GOT3 (cell line): ENCODE data around the gene PIP4P1.
A peak's percentile ranks its signal among the peaks of the same experiment; 100 is the strongest.
"Not testable (repeated sequence)": the region's sequence is repeated elsewhere in the genome, so short reads cannot be mapped to it uniquely, and the experiment has no call there.

Source experiments
- DNase-seq: peaks from one replicate; lab custom pipeline; 2025; ENCODE audit warnings: mixed read lengths; lab: John Stamatoyannopoulos, UW

PIP4P1 gene

DNA sequence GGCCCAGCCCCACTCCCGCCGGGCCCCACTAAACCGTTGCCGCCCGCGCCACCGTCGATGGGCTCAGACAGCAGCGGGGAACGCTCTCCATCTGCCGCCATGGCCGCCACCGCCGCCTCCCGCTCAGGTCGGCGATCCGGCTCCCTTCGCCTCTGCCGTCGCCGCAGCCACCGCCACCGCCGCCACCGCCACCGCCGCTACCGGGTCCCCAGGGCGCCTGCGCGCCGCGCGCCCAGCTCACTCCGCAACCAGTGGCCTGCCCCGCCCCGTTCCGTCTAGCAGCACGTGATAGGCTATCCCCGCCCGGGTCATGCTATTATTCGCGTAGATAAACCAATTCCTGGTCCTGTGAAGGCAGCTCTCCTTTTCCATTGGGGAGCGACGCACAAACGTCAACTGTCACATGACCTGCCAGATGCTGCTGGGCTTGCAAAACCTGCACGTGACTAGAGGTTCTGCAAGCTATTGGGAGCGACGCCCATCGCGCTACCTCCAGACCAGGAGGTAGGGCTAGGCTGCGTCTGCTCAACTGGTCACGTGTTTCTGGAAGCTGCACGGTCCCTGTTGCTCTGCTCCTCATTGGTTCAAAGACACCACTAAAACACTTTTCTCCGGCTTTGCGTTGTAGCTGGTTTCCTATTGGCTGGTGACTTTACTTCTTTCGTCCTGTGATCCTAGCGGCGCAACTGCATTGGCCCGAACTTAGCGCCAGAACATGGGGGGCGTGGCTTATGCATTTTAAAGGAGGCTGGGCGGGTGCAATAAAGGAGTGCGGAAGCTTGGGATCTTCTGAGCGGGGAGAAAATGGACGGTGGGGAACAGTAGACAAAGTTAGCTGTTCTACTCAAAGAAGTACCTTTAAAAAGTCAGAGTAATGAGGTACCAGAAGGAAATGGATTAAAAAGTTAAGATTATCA is at the start of gene PIP4P1:
Gene PIP4P1 (minus strand): TSS at position 210 of the 917 bp plus-strand sequence. CDS start 109 bp downstream, at position 101.
- peak; percentile 83 for DNase-seq

DNA sequence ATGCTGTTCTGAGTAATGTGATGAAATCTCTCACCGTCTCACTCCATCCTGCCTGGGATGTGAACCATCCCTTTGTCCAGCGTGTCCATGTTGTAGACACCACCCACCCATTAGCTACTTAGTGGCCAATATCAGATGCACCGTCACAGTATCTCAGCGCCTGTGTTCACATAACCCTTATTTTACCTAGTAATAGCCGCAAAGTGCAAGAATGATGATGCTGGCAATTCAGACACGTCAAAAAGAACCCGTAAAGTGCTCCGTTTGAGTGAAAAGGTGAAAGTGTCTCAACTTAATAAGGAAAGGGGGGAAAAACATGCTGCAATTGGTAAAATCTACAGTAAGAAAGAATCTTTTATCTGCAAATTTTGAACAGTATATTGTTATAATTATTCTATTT is 47.1 kb upstream of the PIP4P1 start:
- no peak for DNase-seq

DNA sequence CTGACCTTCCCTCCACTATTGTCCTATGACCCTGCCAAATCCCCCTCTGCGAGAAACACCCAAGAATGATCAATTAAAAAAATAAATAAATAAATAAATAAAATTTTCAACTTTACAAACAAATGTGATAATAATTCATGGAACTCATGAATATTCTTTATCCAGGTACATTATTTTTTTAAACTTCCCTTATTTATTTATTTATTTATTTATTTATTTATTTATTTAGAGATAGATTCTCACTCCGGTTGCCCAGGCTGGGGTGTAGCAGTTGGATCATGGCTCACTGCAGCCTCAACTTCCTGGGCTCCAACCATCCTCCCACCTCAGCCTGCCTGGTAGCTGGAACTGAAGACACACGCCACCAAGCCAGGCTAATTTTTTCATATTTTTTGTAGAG is 46.3 kb upstream of the PIP4P1 start:
- DNase-seq: not testable (repeated sequence)

DNA sequence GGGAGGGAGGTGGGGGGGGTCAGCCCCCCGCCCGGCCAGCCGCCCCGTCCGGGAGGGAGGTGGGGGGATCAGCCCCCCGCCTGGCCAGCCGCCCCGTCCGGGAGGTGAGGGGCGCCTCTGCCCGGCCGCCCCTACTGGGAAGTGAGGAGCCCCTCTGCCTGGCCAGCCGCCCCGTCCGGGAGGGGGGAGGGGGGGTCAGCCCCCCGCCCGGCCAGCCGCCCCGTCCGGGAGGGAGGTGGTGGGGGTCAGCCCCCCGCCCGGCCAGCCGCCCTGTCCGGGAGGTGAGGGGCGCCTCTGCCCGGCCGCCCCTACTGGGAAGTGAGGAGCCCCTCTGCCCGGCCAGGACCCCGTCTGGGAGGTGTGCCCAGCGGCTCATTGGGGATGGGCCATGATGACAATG is 45.5 kb upstream of the PIP4P1 start:
- DNase-seq: not testable (repeated sequence)

DNA sequence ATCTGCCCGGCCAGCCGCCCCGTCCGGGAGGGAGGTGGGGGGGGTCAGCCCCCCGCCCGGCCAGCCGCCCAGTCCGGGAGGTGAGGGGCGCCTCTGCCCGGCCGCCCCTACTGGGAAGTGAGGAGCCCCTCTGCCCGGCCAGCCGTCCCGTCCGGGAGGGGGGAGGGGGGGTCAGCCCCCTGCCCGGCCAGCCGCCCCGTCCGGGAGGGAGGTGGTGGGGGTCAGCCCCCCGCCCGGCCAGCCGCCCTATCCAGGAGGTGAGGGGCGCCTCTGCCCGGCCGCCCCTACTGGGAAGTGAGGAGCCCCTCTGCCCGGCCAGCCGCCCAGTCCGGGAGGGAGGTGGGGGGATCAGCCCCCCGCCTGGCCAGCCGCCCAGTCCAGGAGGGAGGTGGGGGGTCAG is 45.0 kb upstream of the PIP4P1 start:
- not testable (repeated sequence) for DNase-seq

DNA sequence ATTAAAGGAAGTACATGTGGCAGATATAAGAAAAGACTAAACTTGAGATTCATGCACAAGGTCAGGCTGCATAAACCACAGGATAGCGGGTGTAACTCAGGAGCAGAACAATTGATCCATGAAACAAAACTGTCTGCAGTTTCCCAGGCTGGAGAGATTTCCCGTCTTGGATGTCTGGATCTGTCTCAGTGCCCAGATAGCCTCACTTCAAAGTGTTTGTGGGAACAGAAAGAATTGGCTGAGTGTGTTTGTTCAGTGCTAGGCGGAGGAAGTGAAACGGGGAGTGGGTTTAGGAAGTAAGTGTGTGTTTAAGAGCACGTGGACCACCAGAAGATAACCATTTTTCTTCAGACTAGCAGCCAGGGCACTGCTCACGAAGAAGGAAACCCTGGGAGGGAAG is 42.7 kb upstream of the PIP4P1 start:
- DNase-seq: no peak

DNA sequence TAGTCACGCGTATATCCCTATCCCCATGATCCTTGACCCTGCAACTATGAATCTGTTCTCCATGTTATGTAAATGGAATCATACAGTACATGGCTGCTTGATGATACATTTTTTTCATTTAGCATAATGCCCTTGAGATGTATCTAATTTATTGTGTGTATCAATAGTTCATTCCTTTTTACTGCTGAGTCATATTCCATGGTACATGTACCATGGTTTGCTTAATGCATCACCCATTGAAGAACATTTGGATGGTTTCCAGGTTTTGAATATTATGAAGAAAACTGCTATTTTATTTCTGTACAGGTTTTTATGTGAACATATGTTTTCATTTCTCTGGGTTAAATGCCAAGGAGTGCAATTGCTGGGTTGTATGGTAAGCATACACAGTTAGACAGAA is 40.1 kb upstream of the PIP4P1 start:
- DNase-seq: no peak

DNA sequence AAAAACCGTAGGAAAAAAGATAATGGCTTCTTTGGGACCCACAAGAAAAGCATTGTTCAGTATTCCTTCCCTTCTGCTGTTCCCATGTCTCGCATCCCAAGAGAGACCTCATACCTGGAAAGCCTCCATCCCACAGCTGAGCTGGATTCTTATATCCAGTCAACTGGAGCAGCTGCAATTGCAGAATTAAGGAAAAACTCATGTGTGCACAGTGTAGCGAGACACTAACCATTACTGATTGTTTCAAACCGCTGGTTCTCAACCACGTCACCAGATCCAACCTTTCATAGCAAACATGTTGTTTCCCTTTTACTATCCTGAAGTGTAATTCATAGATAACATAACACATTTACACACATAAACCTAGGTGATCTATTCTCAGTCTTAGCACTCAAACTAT is 38.6 kb upstream of the PIP4P1 start:
- DNase-seq: no peak

DNA sequence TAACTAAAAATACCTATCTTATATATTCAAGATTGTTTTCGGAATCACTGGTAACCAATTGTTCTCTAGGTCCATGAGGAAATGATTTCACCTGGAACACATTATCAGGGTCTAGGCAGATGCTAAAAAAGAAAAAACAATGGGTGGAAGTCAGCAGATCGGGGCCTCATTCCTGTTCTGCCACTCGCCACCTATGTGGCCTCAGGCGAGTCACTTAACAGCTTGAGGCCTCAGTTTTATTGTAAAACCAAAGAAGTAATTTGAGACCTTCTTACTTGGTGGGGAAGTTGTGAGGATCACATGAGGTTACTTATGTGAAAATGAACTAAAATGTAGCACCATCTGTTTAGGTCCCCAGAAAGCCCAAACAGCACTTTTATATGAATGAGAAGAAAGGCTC is 37.9 kb upstream of the PIP4P1 start:
- no peak for DNase-seq

DNA sequence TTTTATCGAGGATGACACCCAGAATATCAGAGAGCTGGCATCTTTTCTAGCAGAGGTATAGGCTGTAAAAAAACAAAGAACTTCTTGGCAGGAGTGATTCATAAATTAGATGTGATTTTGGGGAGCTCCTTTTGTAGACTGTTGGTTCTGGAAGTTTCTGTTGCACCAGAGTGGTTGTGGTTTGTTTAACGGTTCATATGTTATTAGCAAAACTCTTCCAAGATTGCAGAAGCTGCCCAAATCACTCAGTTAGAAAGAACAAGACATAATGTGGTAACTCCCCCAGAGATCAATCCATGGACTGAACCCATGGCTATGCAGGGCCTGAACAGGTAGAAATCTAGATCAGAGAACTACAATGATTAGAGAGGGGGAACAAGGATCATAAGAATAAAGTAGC is 37.4 kb upstream of the PIP4P1 start:
- no peak for DNase-seq

DNA sequence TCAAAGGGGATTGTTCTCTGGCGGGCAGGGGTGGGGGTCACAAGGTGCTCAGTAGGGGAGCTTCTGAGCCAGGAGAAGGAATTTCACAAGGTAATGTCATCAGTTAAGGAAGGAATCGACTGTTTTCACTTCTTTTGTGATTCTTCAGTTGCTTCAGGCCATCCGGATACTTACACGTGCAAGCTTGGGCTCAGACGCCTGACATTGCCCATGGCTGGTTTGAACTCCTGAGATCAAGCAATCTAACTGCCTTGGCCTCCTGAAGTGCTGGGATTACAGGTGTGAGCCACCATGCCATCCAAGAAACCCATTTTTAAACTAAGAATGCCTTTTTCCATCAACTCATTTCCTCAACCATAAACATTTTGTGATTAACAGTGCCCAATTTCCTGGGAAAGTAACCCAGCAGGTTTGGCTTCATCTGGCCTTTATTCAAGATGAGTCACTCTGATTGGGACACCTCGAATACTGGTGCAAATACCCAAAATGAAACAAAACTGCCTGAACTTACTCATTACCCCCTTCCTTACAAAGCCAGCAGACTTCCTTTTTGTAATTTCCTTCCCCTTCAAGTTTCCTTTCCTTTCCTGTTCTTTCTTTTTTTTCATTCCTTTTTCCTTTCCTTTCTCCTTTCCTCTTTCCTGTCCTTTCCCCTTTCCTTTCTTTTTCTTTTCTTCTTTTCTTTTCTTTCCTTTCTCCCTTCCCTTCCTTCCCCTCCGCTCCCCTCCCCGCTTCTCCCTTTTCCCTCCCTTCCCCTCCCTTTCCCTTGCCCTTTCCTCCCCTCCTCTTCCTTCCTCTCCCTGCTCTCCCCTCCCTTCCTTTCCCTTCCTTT is 33.9 kb upstream of the PIP4P1 start:
- DNase-seq: no peak

DNA sequence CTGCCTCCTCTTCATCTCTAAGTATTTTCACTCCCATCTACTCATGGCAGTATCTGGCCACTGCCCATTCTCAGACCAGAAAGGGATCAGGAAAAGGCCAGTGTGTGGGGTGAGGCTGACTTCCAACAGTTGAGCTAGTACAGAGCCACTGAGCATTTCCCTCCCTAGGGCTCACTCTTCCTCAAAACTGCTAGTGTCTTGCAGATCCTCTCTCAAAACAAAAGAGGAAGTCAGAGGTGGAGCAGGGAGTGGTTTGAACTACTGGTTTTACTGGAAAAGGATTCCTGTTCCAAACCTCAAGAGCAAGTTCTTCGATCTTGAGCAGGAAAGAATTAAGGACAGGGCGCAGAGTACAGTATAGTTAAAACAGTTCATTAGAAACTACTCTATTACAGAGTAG is 32.4 kb upstream of the PIP4P1 start:
- DNase-seq: no peak

DNA sequence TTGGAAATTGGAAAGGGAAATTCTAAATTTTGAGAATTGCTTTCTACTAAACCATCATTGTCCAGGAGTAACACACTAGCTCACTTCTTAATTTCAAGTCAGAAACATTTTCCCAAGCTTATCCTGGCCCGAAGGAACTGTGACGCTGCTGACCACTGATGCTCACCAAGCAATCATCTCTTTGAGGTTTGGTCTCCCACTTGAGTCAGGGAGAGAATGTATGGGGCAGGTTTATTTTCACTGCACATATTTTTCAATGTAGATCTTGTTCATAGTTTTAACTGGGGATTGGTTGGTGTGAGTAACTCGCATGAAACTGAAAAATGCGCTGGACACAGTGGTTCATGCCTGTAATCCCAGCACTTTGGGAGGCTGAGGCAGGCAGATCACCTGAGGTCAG is 31.3 kb upstream of the PIP4P1 start:
- DNase-seq: no peak

DNA sequence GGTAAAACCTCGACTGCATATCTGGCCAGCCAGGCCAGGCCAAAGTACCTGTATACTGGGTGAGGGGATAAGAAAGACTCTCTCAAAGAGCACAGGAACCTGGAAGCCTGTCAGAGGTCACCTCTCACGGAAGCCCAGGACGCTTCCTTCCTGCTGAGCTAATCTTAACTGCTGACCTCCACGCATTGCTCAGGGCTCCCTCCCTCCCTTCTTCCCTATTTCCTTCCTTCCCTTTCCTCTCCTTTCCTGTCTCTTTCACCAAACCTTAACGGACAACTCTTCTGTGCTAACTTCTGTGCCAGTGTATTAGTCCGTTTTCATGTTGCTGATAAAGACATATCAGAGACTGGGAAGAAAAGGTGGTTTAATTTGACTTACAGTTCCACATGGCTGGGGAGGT is 29.3 kb upstream of the PIP4P1 start:
- no peak for DNase-seq

DNA sequence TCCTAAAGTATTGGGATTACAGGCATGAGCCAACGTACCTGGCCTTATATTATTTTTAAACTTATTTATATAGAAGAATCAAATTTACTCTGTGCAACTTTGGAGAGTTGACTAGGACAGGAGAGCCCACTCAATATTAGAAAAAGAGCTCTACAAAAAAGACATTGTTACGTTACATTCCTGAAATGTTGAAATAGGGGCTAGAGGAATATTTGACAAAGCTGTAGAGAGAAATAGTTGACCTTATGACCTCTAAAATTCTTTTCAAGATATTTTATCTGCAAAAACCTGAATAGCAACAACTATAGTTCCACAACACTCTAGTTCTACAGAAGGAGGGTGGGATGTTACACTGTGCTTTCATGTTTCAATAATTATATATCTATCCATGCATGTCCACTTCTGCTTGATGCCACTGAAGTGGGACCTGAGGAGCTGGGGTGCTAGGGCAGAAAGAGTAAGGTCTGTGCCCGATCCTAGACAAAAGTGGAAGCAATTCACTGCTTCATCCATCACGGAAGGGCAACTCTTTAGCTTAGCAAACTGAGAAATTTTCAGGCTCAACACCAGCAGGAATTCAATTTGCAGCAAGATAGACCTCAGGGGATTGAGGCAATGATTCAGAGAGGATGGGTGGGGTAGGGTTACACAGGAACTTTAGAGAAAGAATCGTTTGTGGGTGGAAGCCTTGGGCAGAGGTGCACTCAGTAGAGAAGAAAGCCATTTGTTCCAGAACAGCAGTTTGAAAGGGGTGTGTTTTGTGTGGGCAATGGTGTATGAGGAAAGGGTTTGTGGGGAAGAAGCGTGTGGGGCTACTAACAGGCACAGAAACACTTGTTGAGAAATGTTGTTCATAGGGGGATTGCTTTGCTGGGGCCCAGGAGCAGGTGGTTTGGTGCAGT is 28.1 kb upstream of the PIP4P1 start:
- no peak for DNase-seq

DNA sequence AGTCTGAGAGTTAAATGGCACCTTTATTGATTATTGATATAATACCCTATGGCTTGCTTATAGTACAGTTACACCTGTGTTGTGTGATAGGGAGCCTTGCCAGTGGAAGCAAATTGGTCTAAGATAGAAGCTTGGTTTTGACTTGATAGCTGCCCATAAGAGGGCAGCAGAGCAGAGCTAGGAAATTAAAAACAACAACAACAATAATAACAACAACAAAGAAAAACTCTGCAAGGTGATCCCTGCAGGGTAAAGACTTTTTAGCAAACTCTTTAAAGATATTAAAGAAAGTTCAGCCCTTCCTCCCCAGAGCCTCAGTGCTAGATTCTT is 26.1 kb upstream of the PIP4P1 start:
- no peak for DNase-seq

DNA sequence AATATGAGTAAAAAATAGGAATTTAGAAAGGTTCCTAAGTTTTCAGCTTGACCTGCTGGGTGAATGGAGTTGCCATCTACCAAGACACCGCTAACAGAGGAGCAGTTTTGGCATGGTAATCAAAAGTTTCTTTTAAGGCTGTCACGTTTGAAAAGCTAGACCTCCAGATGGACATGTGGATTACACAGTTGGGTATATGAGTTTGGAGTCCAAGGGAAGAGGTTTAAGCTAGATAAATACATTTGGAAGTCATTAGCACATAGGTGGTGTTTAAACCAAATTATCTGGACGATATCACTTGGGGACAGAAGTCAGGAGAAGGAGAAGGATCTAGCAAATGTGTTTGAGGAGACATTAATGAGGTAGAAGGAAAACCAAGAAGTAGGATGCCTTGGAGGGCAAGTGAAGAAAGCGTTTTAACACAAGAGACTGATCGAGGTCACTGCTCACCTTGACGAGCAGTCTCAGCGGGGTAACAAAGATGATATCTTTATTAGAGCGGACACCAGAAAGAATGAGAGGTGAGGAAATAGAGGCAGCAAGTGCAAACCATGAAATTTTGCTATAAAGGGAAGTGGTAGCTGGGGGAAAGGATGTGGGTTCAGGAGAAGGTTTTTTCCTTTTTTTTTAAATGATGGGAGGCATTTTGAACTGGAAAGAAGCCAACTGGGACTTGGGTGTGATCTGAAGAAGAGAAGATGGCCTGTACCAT is 25.6 kb upstream of the PIP4P1 start:
- DNase-seq: no peak

DNA sequence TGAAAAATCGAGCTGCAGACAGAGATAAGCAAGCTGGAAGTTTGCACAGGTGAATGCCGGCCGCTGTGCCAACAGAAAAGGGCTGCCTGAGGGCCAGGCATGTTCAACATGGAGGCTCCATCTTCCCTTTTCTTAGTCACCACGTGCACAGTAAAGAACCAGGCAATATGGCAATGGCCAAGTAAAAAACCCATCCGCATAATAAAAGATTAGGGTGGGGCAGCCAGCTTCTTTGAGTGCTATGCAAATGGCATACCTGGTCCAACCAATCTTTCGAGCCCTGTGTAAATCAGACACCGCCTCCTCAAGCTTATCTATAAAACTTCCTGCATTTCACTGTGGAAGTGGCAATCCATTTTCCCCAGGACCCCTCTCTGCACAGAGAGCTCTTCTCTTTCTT is 24.7 kb upstream of the PIP4P1 start:
- no peak for DNase-seq

DNA sequence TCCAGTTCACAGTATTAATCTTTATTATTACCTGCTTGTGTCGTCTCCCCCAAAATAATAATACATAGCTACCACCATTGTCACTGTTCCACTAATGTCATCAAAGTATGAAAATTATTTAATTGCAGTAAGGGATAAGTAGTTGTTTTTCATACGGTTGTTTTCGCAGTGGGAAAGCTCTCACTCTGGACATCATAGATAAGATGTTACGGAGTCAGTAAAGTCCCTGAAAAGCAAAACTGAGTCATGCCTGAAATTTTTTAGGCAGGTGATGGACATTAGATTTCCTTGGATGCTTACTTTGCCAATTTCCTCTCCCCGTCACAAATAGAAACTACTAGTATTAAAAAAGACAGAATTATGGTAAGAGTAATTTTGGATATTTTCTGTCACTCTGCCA is 21.1 kb upstream of the PIP4P1 start:
- DNase-seq: no peak

DNA sequence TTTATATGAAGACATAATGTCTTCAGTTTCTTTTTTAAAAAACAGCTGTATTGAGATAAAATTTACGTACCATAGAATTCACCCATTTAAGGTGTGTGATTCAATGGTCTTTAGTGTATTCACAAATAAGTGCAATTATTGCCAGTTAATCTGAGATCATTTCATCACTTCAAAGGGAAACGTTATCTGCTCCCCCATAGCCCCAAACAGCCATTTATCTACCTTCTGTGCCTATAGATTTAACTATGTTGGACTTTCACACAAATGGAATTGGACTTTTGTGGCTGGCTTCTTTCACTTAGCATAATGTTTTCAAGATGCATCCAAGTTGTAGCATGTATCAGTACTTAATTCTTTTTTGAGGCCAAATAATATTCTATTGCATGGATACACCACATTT is 17.7 kb upstream of the PIP4P1 start:
- DNase-seq: no peak

DNA sequence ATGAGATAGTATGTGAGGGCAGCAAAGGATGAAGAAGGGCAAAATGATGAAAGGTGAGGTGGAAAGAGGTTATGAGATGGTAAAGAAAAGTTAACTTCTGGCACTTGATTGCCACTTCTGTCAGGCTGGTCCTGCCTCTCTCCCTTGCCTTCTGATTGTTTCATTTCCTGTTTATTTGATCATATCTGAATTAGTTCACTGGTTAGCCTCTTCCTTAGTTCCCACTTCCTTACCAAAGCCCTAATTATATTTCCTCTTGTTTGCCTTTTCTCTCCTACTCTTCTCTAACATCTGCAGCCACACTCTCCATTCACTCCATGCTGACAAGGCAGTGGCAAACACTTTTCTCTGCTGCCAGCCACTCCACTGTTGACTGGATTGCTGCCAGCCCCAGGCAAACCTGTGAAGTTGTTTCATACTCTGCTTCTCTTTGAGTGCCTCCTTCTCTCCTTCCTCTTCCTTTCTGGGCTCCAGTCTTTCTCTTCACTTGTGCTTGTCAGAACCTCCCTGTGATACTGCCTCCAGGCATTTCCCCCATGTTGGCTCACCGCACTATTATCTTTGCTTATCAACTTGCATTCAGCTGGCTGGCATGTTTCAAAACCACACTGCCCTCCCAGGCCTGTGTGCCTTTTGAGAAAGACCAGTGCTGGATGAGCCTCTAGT is 16.1 kb upstream of the PIP4P1 start:
- no peak for DNase-seq
